Fibroblast of lung (primary cell): Measurements from ENCODE around the gene YRDC. TPM values are rescaled to one million over a fixed set of nuclear protein-coding genes. Genes with fewer than 3 reads are reported as not detected.

ENCODE experiments used
- DNase-seq, 2 donors: peaks; one replicate each; pipeline versions ENCODE4 v3.0.0 to v3.0.0-alpha.2; 2010; ENCODE audit warnings: low read depth in 2 of 2
- H2AFZ ChIP-seq: 2 replicates; pipeline ENCODE4 v1.5.1; 2012; ENCODE audit warnings: low read length, control low read depth, inconsistent platforms
- H3K27ac ChIP-seq: 2 replicates; pipeline ENCODE4 v1.5.1; 2011; ENCODE audit warnings: low read length, control low read depth; ENCODE audit not compliant: insufficient read depth
- H3K27me3 ChIP-seq: 2 replicates; pipeline ENCODE4 v1.5.1; 2011; ENCODE audit warnings: mild to moderate bottlenecking, low read length; ENCODE audit not compliant: control insufficient read depth, insufficient read depth
- H3K36me3 ChIP-seq: 2 replicates; pipeline ENCODE4 v1.5.1; 2011; ENCODE audit warnings: low read length; ENCODE audit not compliant: control insufficient read depth, insufficient read depth
- H3K4me1 ChIP-seq: 2 replicates; pipeline ENCODE4 v1.5.1; 2011; ENCODE audit warnings: low read length; ENCODE audit not compliant: control insufficient read depth, insufficient read depth; ENCODE audit errors: extremely low read depth
- H3K4me2 ChIP-seq: 2 replicates; pipeline ENCODE4 v1.5.1; 2011; ENCODE audit warnings: low read length, control low read depth; ENCODE audit not compliant: insufficient read depth; ENCODE audit errors: extremely low read depth
- H3K4me3 ChIP-seq, 4 experiments: fragments of 200-600 bp in 1 of 4; sonication (generic) in 1 of 4; replicated peaks in 1 of 4; 2 replicates each; pipeline ENCODE4 v1.5.1; 2011 to 2016; ENCODE audit warnings: low read length in 4 of 4, low read depth in 3 of 4, mild to moderate bottlenecking in 3 of 4, control low read depth in 2 of 4, inconsistent platforms in 1 of 4, mixed read lengths in 1 of 4; ENCODE audit not compliant: insufficient read depth in 1 of 4; ENCODE audit errors: control extremely low read depth in 1 of 4
- H3K79me2 ChIP-seq: 2 replicates; pipeline ENCODE4 v1.5.1; 2012; ENCODE audit warnings: mild to moderate bottlenecking, low read length, inconsistent platforms; ENCODE audit not compliant: control insufficient read depth, insufficient read depth
- H3K9ac ChIP-seq: 2 replicates; pipeline ENCODE4 v1.5.1; 2011; ENCODE audit warnings: mild to moderate bottlenecking, low read length, control low read depth; ENCODE audit not compliant: insufficient read depth
- H3K9me3 ChIP-seq: 2 replicates; pipeline ENCODE4 v1.5.1; 2012; ENCODE audit warnings: low read depth, low read length; ENCODE audit not compliant: control insufficient read depth, insufficient read depth
- H4K20me1 ChIP-seq: 2 replicates; pipeline ENCODE4 v1.5.1; 2011; ENCODE audit warnings: low read length; ENCODE audit not compliant: control insufficient read depth, insufficient read depth; ENCODE audit errors: extremely low read depth
- EZH2 ChIP-seq: IDR thresholded peaks from 2 replicates; pipeline ENCODE4 v1.5.1; 2012; ENCODE audit warnings: low read length, control low read depth, mild to moderate bottlenecking; ENCODE audit errors: missing control alignments
- polyA plus RNA-seq, 2 donors: library from polyadenylated mRNA; depleted of rRNA in 1 of 2; stranded (reverse) in 1 of 2; unstranded in 1 of 2; fragments of >200 nt; gene quantifications; 2 replicates each; pipeline ENCODE4 v1.2.1, GENCODE V29; 2011 to 2012; ENCODE audit warnings: missing spikeins in 1 of 2
- total RNA-seq: library from RNA; depleted of rRNA; stranded (reverse); fragments of >200 nt; gene quantifications from 2 replicates; pipeline ENCODE4 v1.2.1, GENCODE V29; 2014
- TF ChIP-seq, protein P1 (sequence below), 2 donors: IDR thresholded peaks in 1 of 2; conservative IDR thresholded peaks in 1 of 2; 1 replicate in 1 of 2; 2 replicates in 1 of 2; pipeline ENCODE4 v1.5.1; 2011 to 2012; ENCODE audit warnings: low read length in 2 of 2, control low read depth in 1 of 2, inconsistent platforms in 1 of 2, low read depth in 1 of 2, mild to moderate bottlenecking in 1 of 2

The YRDC gene
- total and polyA plus RNA-seq, 2 donors (not counting 1 experiment from before 2014, with no cell fraction given) = 9.9 to 14.0 TPM

DNA sequence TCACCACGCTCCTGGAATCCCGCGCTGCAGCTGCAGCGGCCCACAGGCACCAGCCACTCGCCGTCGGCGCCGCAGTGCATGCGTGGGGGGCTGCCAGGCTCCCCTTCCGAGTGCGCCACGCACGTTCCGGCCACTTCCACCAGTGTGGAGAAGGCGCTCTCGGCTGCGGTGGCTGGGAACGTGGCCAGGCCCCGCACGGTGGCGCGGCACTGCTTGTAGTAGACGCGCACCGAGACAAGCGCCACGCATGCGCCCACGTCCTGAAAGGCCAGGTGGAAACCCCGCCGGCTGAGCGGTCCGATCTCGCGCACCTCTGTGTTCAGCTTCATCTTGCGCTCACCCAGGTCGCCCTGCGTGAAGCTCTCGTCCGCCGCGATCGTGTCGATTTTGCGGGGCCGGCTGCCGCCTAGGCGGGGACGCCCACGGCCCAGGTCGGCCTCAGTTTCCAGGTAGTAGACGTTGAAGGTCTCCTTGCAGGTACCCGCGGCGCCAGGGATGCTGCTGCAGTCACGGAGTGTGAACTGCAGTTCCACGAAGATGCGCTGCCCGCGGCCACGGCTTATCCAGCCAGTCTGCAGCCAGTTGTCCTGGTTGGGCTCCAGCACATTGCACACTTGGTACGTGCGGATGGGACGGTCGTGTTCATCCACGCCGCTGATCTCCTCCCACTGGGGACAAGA lies 46.5 kb downstream of the YRDC start:
- no peaks in the 10 kb centered on the region for H3K79me2 ChIP-seq
- no peak overlapping the region for H3K4me3 ChIP-seq
- no peak for DNase-seq
- H3K27ac ChIP-seq = no peak overlapping the region
- H3K9me3 ChIP-seq = no peaks in the 10 kb centered on the region
- TF ChIP-seq, protein P1, sequence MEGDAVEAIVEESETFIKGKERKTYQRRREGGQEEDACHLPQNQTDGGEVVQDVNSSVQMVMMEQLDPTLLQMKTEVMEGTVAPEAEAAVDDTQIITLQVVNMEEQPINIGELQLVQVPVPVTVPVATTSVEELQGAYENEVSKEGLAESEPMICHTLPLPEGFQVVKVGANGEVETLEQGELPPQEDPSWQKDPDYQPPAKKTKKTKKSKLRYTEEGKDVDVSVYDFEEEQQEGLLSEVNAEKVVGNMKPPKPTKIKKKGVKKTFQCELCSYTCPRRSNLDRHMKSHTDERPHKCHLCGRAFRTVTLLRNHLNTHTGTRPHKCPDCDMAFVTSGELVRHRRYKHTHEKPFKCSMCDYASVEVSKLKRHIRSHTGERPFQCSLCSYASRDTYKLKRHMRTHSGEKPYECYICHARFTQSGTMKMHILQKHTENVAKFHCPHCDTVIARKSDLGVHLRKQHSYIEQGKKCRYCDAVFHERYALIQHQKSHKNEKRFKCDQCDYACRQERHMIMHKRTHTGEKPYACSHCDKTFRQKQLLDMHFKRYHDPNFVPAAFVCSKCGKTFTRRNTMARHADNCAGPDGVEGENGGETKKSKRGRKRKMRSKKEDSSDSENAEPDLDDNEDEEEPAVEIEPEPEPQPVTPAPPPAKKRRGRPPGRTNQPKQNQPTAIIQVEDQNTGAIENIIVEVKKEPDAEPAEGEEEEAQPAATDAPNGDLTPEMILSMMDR (conservative IDR thresholded peaks at IDR 0.05 in 1 of 2, IDR thresholded peaks at IDR 0.05 in 1 of 2; ENCODE audit: low read depth in 1 of 2, low read length in 2 of 2) = no peak
- no peak for TF ChIP-seq EZH2
- H3K27me3 ChIP-seq = peaks cover 17% of the 10 kb centered on the region
- no peaks in the 10 kb centered on the region for H4K20me1 ChIP-seq
- no peak overlapping the region for H3K4me2 ChIP-seq
- H3K9ac ChIP-seq = no peak overlapping the region
- H2AFZ ChIP-seq = no peak overlapping the region
- H3K4me1 ChIP-seq = no peaks in the 10 kb centered on the region
- H3K36me3 ChIP-seq = no peaks in the 10 kb centered on the region

GRCh38 chr1:37759451-37759850 lies 48.6 kb downstream of the YRDC start:
- no peak overlapping the region for H3K4me2 ChIP-seq
- no peak for TF ChIP-seq EZH2
- TF ChIP-seq, protein P1 (conservative IDR thresholded peaks at IDR 0.05 in 1 of 2, IDR thresholded peaks at IDR 0.05 in 1 of 2; ENCODE audit: low read depth in 1 of 2, low read length in 2 of 2) = no peak
- peaks cover 6% of the 10 kb centered on the region for H3K27me3 ChIP-seq
- no peaks in the 10 kb centered on the region for H3K4me1 ChIP-seq
- H4K20me1 ChIP-seq = no peaks in the 10 kb centered on the region
- no peaks in the 10 kb centered on the region for H3K79me2 ChIP-seq
- no peaks in the 10 kb centered on the region for H3K36me3 ChIP-seq
- no peak overlapping the region for H3K27ac ChIP-seq
- DNase-seq = no peak
- H3K4me3 ChIP-seq = no peak overlapping the region
- H3K9me3 ChIP-seq = no peaks in the 10 kb centered on the region
- H2AFZ ChIP-seq = no peak overlapping the region
- H3K9ac ChIP-seq = no peak overlapping the region

GRCh38 chr1:37755951-37756560 lies 52.0 kb downstream of the YRDC start:
- H3K9me3 ChIP-seq = no peaks in the 10 kb centered on the region
- TF ChIP-seq EZH2 = no peak
- TF ChIP-seq, protein P1 (conservative IDR thresholded peaks at IDR 0.05 in 1 of 2, IDR thresholded peaks at IDR 0.05 in 1 of 2; ENCODE audit: low read depth in 1 of 2, low read length in 2 of 2) = no peak
- no peaks in the 10 kb centered on the region for H4K20me1 ChIP-seq
- no peak for DNase-seq
- H3K4me3 ChIP-seq = no peak overlapping the region
- no peak overlapping the region for H3K27ac ChIP-seq
- H2AFZ ChIP-seq = no peak overlapping the region
- no peak overlapping the region for H3K9ac ChIP-seq
- H3K36me3 ChIP-seq = no peaks in the 10 kb centered on the region
- no peak overlapping the region for H3K4me2 ChIP-seq
- H3K27me3 ChIP-seq = peaks cover 17% of the 10 kb centered on the region
- no peaks in the 10 kb centered on the region for H3K79me2 ChIP-seq
- no peaks in the 10 kb centered on the region for H3K4me1 ChIP-seq
